GM12878 (cell line): ENCODE measurements around the gene COL21A1. TPM values are rescaled to one million over a fixed set of nuclear protein-coding genes. Genes with fewer than 3 reads are reported as not detected.

Experiments
- ATAC-seq: fragments of 200-7000 bp; cut with Tn5 transposase; 3 replicates; pipeline ENCODE4 v1.9.1; 2020; ENCODE audit warnings: mild to moderate bottlenecking, moderate library complexity
- BruUV-seq: library from RNA; stranded (reverse); fragments of 400-500 nt; replicated peaks from 2 replicates; lab custom pipeline; 2021; lab: Mats Ljungman, UMichigan
- CTCF ChIA-PET: fragments of 300-600 bp; sonication (Branson Sonifier 250); formaldehyde crosslinking; extraction: SDS; loops from one replicate; lab custom pipeline; 2021; ENCODE audit warnings: inconsistent platforms; lab: Yijun Ruan, JAX
- POLR2A ChIA-PET: fragments of 350-600 bp; formaldehyde crosslinking; extraction: SDS; loops from one replicate; lab custom pipeline; 2021; ENCODE audit warnings: inconsistent platforms; lab: Charles Lee
- RAD21 ChIA-PET: fragments of 300-600 bp; sonication (Branson Sonifier 250); formaldehyde crosslinking; loops from one replicate; lab custom pipeline; 2023; ENCODE audit warnings: antibody characterized with exemption; ENCODE audit not compliant: unreplicated experiment; lab: Charles Lee
- SMC1A ChIA-PET: fragments of 300-600 bp; sonication (Branson Sonifier 250); formaldehyde crosslinking; loops from one replicate; lab custom pipeline; 2023; ENCODE audit not compliant: unreplicated experiment, uncharacterized antibody; lab: Charles Lee
- DNase-seq: peaks from one replicate; pipeline ENCODE4 v3.0.0-alpha.2; 2011; ENCODE audit warnings: low read depth, low spot score
- FAIRE-seq: peaks from 3 replicates; lab custom pipeline; 2011; peaks lifted over from hg19 to GRCh38; lab: Jason Lieb, UNC
- H2AFZ ChIP-seq: 2 replicates; pipeline ENCODE4 v1.6.0; 2011; ENCODE audit warnings: low read depth, low read length, control low read depth; ENCODE audit not compliant: control insufficient read depth
- H3K27ac ChIP-seq: 2 replicates; pipeline ENCODE4 v1.5.1; 2011; ENCODE audit warnings: control low read depth; ENCODE audit not compliant: control insufficient read depth, insufficient read depth
- H3K27me3 ChIP-seq, 2 experiments: replicated peaks in 1 of 2; 2 replicates each; pipeline versions ENCODE4 v1.6.0 to v1.6.1; 2011; ENCODE audit warnings: low read length in 1 of 2; ENCODE audit not compliant: control insufficient read depth in 2 of 2, insufficient read depth in 2 of 2
- H3K36me3 ChIP-seq, 2 experiments: 2 replicates each; pipeline ENCODE4 v1.5.1; 2011; ENCODE audit warnings: low read length in 1 of 2; ENCODE audit not compliant: control insufficient read depth in 2 of 2, insufficient read depth in 2 of 2
- H3K4me1 ChIP-seq: 2 replicates; pipeline ENCODE4 v1.6.1; 2011; ENCODE audit warnings: mild to moderate bottlenecking, low read length, moderate library complexity, mixed read lengths; ENCODE audit not compliant: control insufficient read depth, insufficient read depth
- H3K4me2 ChIP-seq: 2 replicates; pipeline ENCODE4 v1.6.0; 2011; ENCODE audit warnings: control low read depth; ENCODE audit not compliant: control insufficient read depth, insufficient read depth
- H3K4me3 ChIP-seq: fragments of 200-600 bp; sonication (generic); 2 replicates; pipeline ENCODE4 v1.5.1; 2016
- H3K79me2 ChIP-seq: 2 replicates; pipeline ENCODE4 v1.6.0; 2011; ENCODE audit warnings: low read length; ENCODE audit not compliant: control insufficient read depth, insufficient read depth
- H3K9ac ChIP-seq: 2 replicates; pipeline ENCODE4 v1.8.0; 2011; ENCODE audit warnings: low read length, control low read depth, mixed read lengths; ENCODE audit not compliant: control insufficient read depth, insufficient read depth
- H3K9me3 ChIP-seq: replicated peaks from 3 replicates; pipeline ENCODE4 v1.5.1; 2011; ENCODE audit warnings: mild to moderate bottlenecking, low read length; ENCODE audit not compliant: control insufficient read depth, insufficient read depth
- H4K20me1 ChIP-seq: 2 replicates; pipeline ENCODE4 v1.6.0; 2011; ENCODE audit not compliant: control insufficient read depth, insufficient read depth
- ATF7 ChIP-seq: fragments of 450-650 bp; IDR thresholded peaks from 2 replicates; pipeline ENCODE4 v1.6.1; 2016; ENCODE audit warnings: low read depth, mild to moderate bottlenecking
- BMI1 ChIP-seq: fragments of 450-650 bp; IDR thresholded peaks from 2 replicates; pipeline ENCODE4 v1.6.1; 2016; ENCODE audit warnings: mild to moderate bottlenecking, moderate library complexity, borderline replicate concordance
- CHD4 ChIP-seq: fragments of 200-600 bp; sonication (generic); IDR thresholded peaks from 2 replicates; pipeline ENCODE4 v1.6.1; 2016; ENCODE audit warnings: mild to moderate bottlenecking
- CREM ChIP-seq: IDR thresholded peaks from 2 replicates; pipeline ENCODE4 v1.6.1; 2014; ENCODE audit warnings: antibody characterized with exemption, low read depth
- EGR1 ChIP-seq, 2 experiments: IDR thresholded peaks; 1 replicate in 1 of 2; 2 replicates in 1 of 2; pipeline ENCODE4 v1.6.1; 2011 to 2012; ENCODE audit warnings: low read depth in 2 of 2, low read length in 2 of 2, borderline replicate concordance in 1 of 2, mild to moderate bottlenecking in 1 of 2, moderate library complexity in 1 of 2
- ELK1 ChIP-seq: IDR thresholded peaks from 2 replicates; pipeline ENCODE4 v1.6.1; 2012; ENCODE audit warnings: low read depth, low read length, improper control_type of control experiment
- ESRRA ChIP-seq: IDR thresholded peaks from 2 replicates; pipeline ENCODE4 v1.6.1; 2012; ENCODE audit warnings: mild to moderate bottlenecking, low read length, improper control_type of control experiment
- MYC ChIP-seq: IDR thresholded peaks from 2 replicates; pipeline ENCODE4 v1.6.1; 2011; ENCODE audit warnings: mild to moderate bottlenecking, low read length, moderate library complexity, inconsistent platforms; ENCODE audit not compliant: insufficient read depth, insufficient replicate concordance, insufficient read length, severe bottlenecking
- NFXL1 ChIP-seq: fragments of 450-650 bp; IDR thresholded peaks from 2 replicates; pipeline ENCODE4 v1.6.1; 2017; ENCODE audit warnings: antibody characterized with exemption, mild to moderate bottlenecking, borderline replicate concordance
- NKRF ChIP-seq: fragments of 450-650 bp; conservative IDR thresholded peaks from 2 replicates; pipeline ENCODE4 v1.6.1; 2017; ENCODE audit warnings: mild to moderate bottlenecking, moderate library complexity
- PML ChIP-seq: IDR thresholded peaks from 2 replicates; pipeline ENCODE4 v1.6.1; 2012; ENCODE audit warnings: low read length, inconsistent platforms
- POLR2AphosphoS5 ChIP-seq: IDR thresholded peaks from 2 replicates; pipeline ENCODE4 v1.6.1; 2011; ENCODE audit warnings: mild to moderate bottlenecking, low read length, inconsistent platforms
- SIN3A ChIP-seq: IDR thresholded peaks from 2 replicates; pipeline ENCODE4 v1.6.1; 2012; ENCODE audit warnings: low read depth, low read length, improper control_type of control experiment
- SIX5 ChIP-seq: IDR thresholded peaks from 2 replicates; pipeline ENCODE4 v1.6.1; 2011; ENCODE audit warnings: mild to moderate bottlenecking, low read depth, low read length, moderate library complexity; ENCODE audit not compliant: severe bottlenecking
- TCF12 ChIP-seq: IDR thresholded peaks from 2 replicates; pipeline ENCODE4 v1.6.1; 2011; ENCODE audit warnings: low read depth, mild to moderate bottlenecking, low read length
- WRNIP1 ChIP-seq: IDR thresholded peaks from 2 replicates; pipeline ENCODE4 v1.6.1; 2011; ENCODE audit warnings: low read depth, low read length, improper control_type of control experiment, borderline replicate concordance
- YBX1 ChIP-seq: fragments of 450-650 bp; IDR thresholded peaks from 2 replicates; pipeline ENCODE4 v1.6.1; 2016; ENCODE audit warnings: antibody characterized with exemption
- ZBED1 ChIP-seq: IDR thresholded peaks from 2 replicates; pipeline ENCODE4 v1.6.1; 2016; ENCODE audit warnings: borderline replicate concordance
- ZNF207 ChIP-seq: fragments of 450-650 bp; IDR thresholded peaks from 2 replicates; pipeline ENCODE4 v1.6.1; 2014; ENCODE audit warnings: antibody characterized with exemption, mild to moderate bottlenecking, borderline replicate concordance
- WGBS: methylation state at CpG from one replicate; pipeline ENCODE4 v1.1.6; 2016; ENCODE audit warnings: low lambda C conversion rate; ENCODE audit not compliant: insufficient replicate concordance, insufficient coverage; ENCODE audit errors: missing lambda C conversion rate; 5-methylcytosine and 5-hydroxymethylcytosine counted together
- in situ Hi-C: fragments of 300-500 bp; cut with MboI; formaldehyde crosslinking; loops from 9 replicates; pipeline ENCODE4 v1.14.3; 2018; ENCODE audit warnings: mixed read lengths
- intact Hi-C: fragments of 100-400 bp; cut with micrococcal nuclease; formaldehyde crosslinking; loops from one replicate; pipeline ENCODE4 v1.14.2; 2022; ENCODE audit not compliant: unreplicated experiment
- polyA plus RNA-seq, 11 experiments: library from polyadenylated mRNA; depleted of rRNA in 4 of 11; unstranded in 6 of 11; stranded (reverse) in 5 of 11; fragments of >200 nt; fragmentation: Nextera tagmentation in 4 of 11; fragmentation: Illumina TruSeq in 1 of 11; extraction: Ambion mirVana in 4 of 11; extraction: Trizol in 1 of 11; gene quantifications; 1 replicate in 1 of 11; 2 replicates in 10 of 11; pipeline versions ENCODE4 v1.2.1 to v1.2.3, GENCODE V29; 2011 to 2016; ENCODE audit warnings: inconsistent platforms in 2 of 11, missing spikeins in 2 of 11, low read depth in 1 of 11
- total RNA-seq, 4 experiments: library from RNA; depleted of rRNA in 3 of 4; stranded (reverse); fragments of >200 nt in 3 of 4; fragmentation: Illumina TruSeq in 1 of 4; extraction: Trizol in 1 of 4; gene quantifications; 2 replicates each; pipeline versions ENCODE4 v1.2.1 to v1.2.3, GENCODE V29; 2013 to 2021

The COL21A1 gene
- total and polyA plus RNA-seq, 10 of the 15 experiments (the other 5 are each of a cell fraction or from before 2014, with no cell fraction given) = 0.10 TPM; not detected in 9

GRCh38 chr6:56259234-56260077 lies 12.1 kb upstream of the COL21A1 start (continued):
- TF ChIP-seq NKRF (no peak), SIX5 (no peak), EGR1 (IDR thresholded peaks at IDR 0.05; ENCODE audit: borderline replicate concordance in 1 of 2, low read depth in 2 of 2, low read length in 2 of 2) (no peak), TCF12 (no peak), POLR2AphosphoS5 (no peak), CHD4 (no peak), MYC (no peak), BMI1 (no peak), SIN3A (no peak), CREM (no peak), PML (no peak)

DNA sequence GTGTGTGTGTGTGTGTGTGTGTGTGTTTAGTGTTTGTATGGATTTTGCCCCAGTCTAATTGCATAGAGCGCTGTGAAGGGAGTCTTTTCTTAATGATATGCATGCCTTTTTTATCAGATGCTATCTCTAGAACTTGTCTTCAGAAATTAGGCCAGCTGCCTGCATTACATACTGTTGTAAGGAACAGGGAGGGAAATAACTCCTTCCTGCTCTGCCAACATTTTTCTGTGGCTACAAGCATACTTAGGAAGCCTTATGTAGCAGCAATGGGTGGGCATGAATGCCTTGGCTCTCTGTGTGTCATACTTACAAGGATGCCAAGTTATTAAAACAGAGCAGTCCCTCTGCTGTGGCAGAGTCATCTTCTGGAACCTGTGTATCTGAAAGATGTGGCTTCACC lies 8.0 kb upstream of the COL21A1 start:
- 0% methylated on average over 1 of the region's 1 CpG for WGBS
- H3K4me1 ChIP-seq = no peaks in the 10 kb centered on the region
- ChIA-PET RAD21 (no interaction called here), CTCF (no interaction called here), POLR2A (no interaction called here), SMC1A (no interaction called here)
- FAIRE-seq = no peak
- H3K9me3 ChIP-seq = no peaks in the 10 kb centered on the region
- no peak for ATAC-seq
- no TSS peak for BruUV-seq
- H2AFZ ChIP-seq = no peak overlapping the region
- H4K20me1 ChIP-seq = no peaks in the 10 kb centered on the region
- H3K36me3 ChIP-seq = no peaks in the 10 kb centered on the region
- no peak for DNase-seq
- H3K79me2 ChIP-seq = no peaks in the 10 kb centered on the region
- H3K4me2 ChIP-seq = no peak overlapping the region
- no peak overlapping the region for H3K4me3 ChIP-seq
- intact Hi-C loops (loop anchor here (5.0 kb wide), 1 partner anchor 43 kb away; no protein-coding TSS in a partner anchor), in situ Hi-C loops (no loop called here)
- no peak overlapping the region for H3K27ac ChIP-seq
- H3K27me3 ChIP-seq = no peaks in the 10 kb centered on the region
- H3K9ac ChIP-seq = no peak overlapping the region
- TF ChIP-seq ATF7 = no peak
- TF ChIP-seq ELK1 = no peak
- TF ChIP-seq YBX1 = no peak
- TF ChIP-seq NFXL1 = no peak
- TF ChIP-seq ZNF207 = no peak
- no peak for TF ChIP-seq WRNIP1
- TF ChIP-seq ESRRA = no peak
- TF ChIP-seq ZBED1 = no peak
